Adrenal gland (tissue), 12 donors: ENCODE results near the gene AKIRIN2. TPM values are rescaled to one million over a fixed set of nuclear protein-coding genes. Genes with fewer than 3 reads are reported as not detected.

Experiments
- DNase-seq, 7 donors: peaks; one replicate each; pipeline ENCODE4 v3.0.0-alpha.2; 2019 to 2020
- H3K27ac ChIP-seq, 5 donors: fragments of 200-600 bp; sonication (generic) in 4 of 5; 1 replicate in 3 of 5; 2 replicates in 2 of 5; pipeline versions ENCODE4 v1.5.1 to v1.8.0; 2016 to 2020; ENCODE audit warnings: mild to moderate bottlenecking in 1 of 5
- H3K27me3 ChIP-seq: fragments of 200-600 bp; 2 replicates; pipeline ENCODE4 v1.8.0; 2021
- H3K36me3 ChIP-seq, 2 donors: fragments of 200-600 bp; replicated peaks in 1 of 2; 1 replicate in 1 of 2; 2 replicates in 1 of 2; pipeline versions ENCODE4 v1.5.1 to v1.8.0; 2018 to 2022
- H3K4me1 ChIP-seq, 2 donors: fragments of 200-600 bp; replicated peaks in 1 of 2; 1 replicate in 1 of 2; 2 replicates in 1 of 2; pipeline versions ENCODE4 v1.5.1 to v1.8.0; 2018 to 2021
- H3K4me3 ChIP-seq, 4 donors: fragments of 200-600 bp; sonication (generic) in 3 of 4; one replicate each; pipeline ENCODE4 v1.5.1; 2016 to 2018
- H3K9me3 ChIP-seq, 3 donors: fragments of 200-600 bp; sonication (generic) in 1 of 3; replicated peaks in 1 of 3; 1 replicate in 2 of 3; 2 replicates in 1 of 3; pipeline versions ENCODE4 v1.5.1 to v1.8.0; 2016 to 2021
- POLR2A ChIP-seq, 2 donors: fragments of 450-650 bp; IDR thresholded peaks; one replicate each; pipeline ENCODE4 v1.6.1; 2017; ENCODE audit warnings: antibody characterized with exemption in 2 of 2, mild to moderate bottlenecking in 2 of 2, moderate library complexity in 1 of 2
- WGBS, 4 donors: extraction: QIAGEN DNeasy Blood & Tissue Kit in 2 of 4; methylation state at CpG; one replicate each; pipeline versions ENCODE4 v1.1.5 to v1.1.7; 2013 to 2017; 5-methylcytosine and 5-hydroxymethylcytosine counted together
- intact Hi-C, 2 donors: fragments of 100-400 bp; cut with DNase I; formaldehyde crosslinking; loops; one replicate each; pipeline versions ENCODE4 v1.14.1 to v1.15.0; 2022 to 2023
- polyA plus RNA-seq, 3 donors: library from polyadenylated mRNA; stranded (reverse); fragments of 200-250 nt in 2 of 3; fragments of 350-450 nt in 1 of 3; fragmentation: Illumina TruSeq in 1 of 3; extraction: RNeasy Lipid Tissue Mini Kit (QIAGEN cat#74804) in 1 of 3; gene quantifications; one replicate each; pipeline ENCODE4 v1.2.3, GENCODE V29; 2013 to 2014
- total RNA-seq, 9 donors: library from RNA; depleted of rRNA in 4 of 9; stranded (reverse); fragments of >200 nt in 4 of 9; fragments of 120-200 nt in 1 of 9; fragmentation: NEBNext Ultra II Directional in 1 of 9; extraction: Animal tissue kit (Norgen Biotek cat#: 25700) in 1 of 9; gene quantifications; one replicate each; pipeline versions ENCODE4 v1.1.0 to v1.2.4, GENCODE V29; 2013 to 2023
- TF ChIP-seq, protein P1 (sequence below), 6 experiments: fragments of 450-650 bp in 4 of 6; fragments of 200-600 bp in 2 of 6; sonication (generic) in 1 of 6; IDR thresholded peaks; 1 replicate in 5 of 6; 2 replicates in 1 of 6; pipeline versions ENCODE4 v1.5.1 to v1.8.0; 2016 to 2021; ENCODE audit warnings: antibody characterized with exemption in 6 of 6, mild to moderate bottlenecking in 2 of 6, moderate library complexity in 1 of 6
- donor health status: healthy with polysubstance abuse.
- donor health status: Bipolar disorder and iron deficiency.
- donor health status: DM: yes; HTN: yes; CAD: no.
- donor health status: DM: no; HTN: no; CAD: no.
- donor health status: DM: no; HTN: no; CAD: no.
- donor health status: DM: yes; HTN: yes; CAD: no.

Gene AKIRIN2
- total and polyA plus RNA-seq, 12 donors: 20.6 to 70.2 (median 53.2) TPM

GRCh38 chr6:87723170-87724078 is 21.4 kb upstream of the AKIRIN2 start:
- Histone ChIP-seq H3K9me3 (no peaks in the 10 kb centered on the region), H3K27me3 (no peaks in the 10 kb centered on the region), H3K4me3 (no peak overlapping the region), H3K27ac (peak overlapping the region in 3 of 5 donors; percentile 30 to 54 (median 39)), H3K36me3 (no peaks in the 10 kb centered on the region), H3K4me1 (peaks cover 24 to 28% of the 10 kb centered on the region in 2 donors)
- 53 to 63% (median 59%) methylated on average over 8 of the region's 8 CpGs for WGBS, 4 donors
- intact Hi-C loops: no loop called here
- DNase-seq: peak; percentile 83 to 94 (median 92)
- TF ChIP-seq, protein P1, sequence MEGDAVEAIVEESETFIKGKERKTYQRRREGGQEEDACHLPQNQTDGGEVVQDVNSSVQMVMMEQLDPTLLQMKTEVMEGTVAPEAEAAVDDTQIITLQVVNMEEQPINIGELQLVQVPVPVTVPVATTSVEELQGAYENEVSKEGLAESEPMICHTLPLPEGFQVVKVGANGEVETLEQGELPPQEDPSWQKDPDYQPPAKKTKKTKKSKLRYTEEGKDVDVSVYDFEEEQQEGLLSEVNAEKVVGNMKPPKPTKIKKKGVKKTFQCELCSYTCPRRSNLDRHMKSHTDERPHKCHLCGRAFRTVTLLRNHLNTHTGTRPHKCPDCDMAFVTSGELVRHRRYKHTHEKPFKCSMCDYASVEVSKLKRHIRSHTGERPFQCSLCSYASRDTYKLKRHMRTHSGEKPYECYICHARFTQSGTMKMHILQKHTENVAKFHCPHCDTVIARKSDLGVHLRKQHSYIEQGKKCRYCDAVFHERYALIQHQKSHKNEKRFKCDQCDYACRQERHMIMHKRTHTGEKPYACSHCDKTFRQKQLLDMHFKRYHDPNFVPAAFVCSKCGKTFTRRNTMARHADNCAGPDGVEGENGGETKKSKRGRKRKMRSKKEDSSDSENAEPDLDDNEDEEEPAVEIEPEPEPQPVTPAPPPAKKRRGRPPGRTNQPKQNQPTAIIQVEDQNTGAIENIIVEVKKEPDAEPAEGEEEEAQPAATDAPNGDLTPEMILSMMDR (IDR thresholded peaks at IDR 0.05): no peak
- peak in 1 of 2 donors; percentile 18 for TF ChIP-seq POLR2A (IDR thresholded peaks at IDR 0.05)

- Histone ChIP-seq H3K36me3 (no peaks in the 10 kb centered on the region), H3K4me3 (no peak overlapping the region), H3K27ac (peak overlapping the region in 2 of 5 donors; percentile 24 to 30), H3K4me1 (peaks cover 24 to 28% of the 10 kb centered on the region in 2 donors), H3K9me3 (no peaks in the 10 kb centered on the region), H3K27me3 (no peaks in the 10 kb centered on the region)
- intact Hi-C loops: no loop called here
- no peak for DNase-seq
- no peak for TF ChIP-seq POLR2A (IDR thresholded peaks at IDR 0.05)
- TF ChIP-seq, protein P1 (IDR thresholded peaks at IDR 0.05): no peak
- 48 to 66% (median 60%) methylated on average over 4 of the region's 4 CpGs for WGBS, 4 donors
Measured at GRCh38 chr6:87722540-87723169, 20.6 kb upstream of the AKIRIN2 start.

GRCh38 chr6:87721311-87721710 is 19.3 kb upstream of the AKIRIN2 start:
- TF ChIP-seq, protein P1 (IDR thresholded peaks at IDR 0.05): no peak
- no peak for TF ChIP-seq POLR2A (IDR thresholded peaks at IDR 0.05)
- WGBS, 4 donors: 82 to 100% (median 94%) methylated on average over 1 of the region's 1 CpG
- Histone ChIP-seq H3K36me3 (no peaks in the 10 kb centered on the region), H3K4me3 (no peak overlapping the region), H3K27ac (no peak overlapping the region), H3K27me3 (no peaks in the 10 kb centered on the region), H3K9me3 (no peaks in the 10 kb centered on the region), H3K4me1 (peaks cover 24 to 28% of the 10 kb centered on the region in 2 donors)
- DNase-seq: no peak
- intact Hi-C loops: no loop called here

GRCh38 chr6:87718662-87719433 is 16.8 kb upstream of the AKIRIN2 start:
- WGBS, 4 donors: 80 to 86% (median 83%) methylated on average over 9 of the region's 9 CpGs
- Histone ChIP-seq H3K4me3 (no peak overlapping the region), H3K9me3 (no peaks in the 10 kb centered on the region), H3K36me3 (no peaks in the 10 kb centered on the region), H3K27ac (no peak overlapping the region), H3K4me1 (peaks cover 9 to 13% of the 10 kb centered on the region in 2 donors), H3K27me3 (no peaks in the 10 kb centered on the region)
- intact Hi-C loops: no loop called here
- DNase-seq: no peak
- TF ChIP-seq POLR2A (IDR thresholded peaks at IDR 0.05): no peak
- TF ChIP-seq, protein P1 (IDR thresholded peaks at IDR 0.05): no peak
